Measurements from ENCODE around the gene PRM2.

The PRM2 gene

GRCh38 chr16:11251525-11252481 lies 24.5 kb downstream of the PRM2 start:
- H4K20me1 ChIP-seq (ENCODE audit: low read depth, low read length): no peaks in the 10 kb centered on the region
- no peak overlapping the region for H3K4me3 ChIP-seq (ENCODE audit: insufficient read depth, low read length, poor library complexity, severe bottlenecking)
- H3K27me3 ChIP-seq (ENCODE audit: low read length): no peaks in the 10 kb centered on the region
- H3K9ac ChIP-seq (ENCODE audit: low read length): no peak overlapping the region
- H3K4me2 ChIP-seq (ENCODE audit: low read depth, low read length, poor library complexity, severe bottlenecking): no peak overlapping the region
- no peaks in the 10 kb centered on the region for H3K9me2 ChIP-seq (replicated peaks; ENCODE audit: insufficient read depth, low read length)
- H3F3A ChIP-seq (ENCODE audit: insufficient read depth): peaks cover 13% of the 10 kb centered on the region
- H3K36me3 ChIP-seq (ENCODE audit: low read length): no peaks in the 10 kb centered on the region
- no peak overlapping the region for H2AFZ ChIP-seq (ENCODE audit: low read depth, low read length, severe bottlenecking)
- H3K79me2 ChIP-seq (ENCODE audit: insufficient read depth, low read length): no peaks in the 10 kb centered on the region
- no peak for TF ChIP-seq EZH2phosphoT487 (conservative IDR thresholded peaks at IDR 0.05; ENCODE audit: low read length)
- no peak for TF ChIP-seq CTCF (IDR thresholded peaks at IDR 0.05; ENCODE audit: insufficient read depth, low read length, poor library complexity, severe bottlenecking)
- no peak overlapping the region for H3K27ac ChIP-seq (ENCODE audit: low read depth, low read length)
- H3K9me3 ChIP-seq (ENCODE audit: insufficient read depth, low read length): no peaks in the 10 kb centered on the region

- H3K4me3 ChIP-seq (ENCODE audit: insufficient read depth, low read length, poor library complexity, severe bottlenecking): no peak overlapping the region
- H2AFZ ChIP-seq (ENCODE audit: low read depth, low read length, severe bottlenecking): no peak overlapping the region
- no peaks in the 10 kb centered on the region for H3K9me2 ChIP-seq (replicated peaks; ENCODE audit: insufficient read depth, low read length)
- no peaks in the 10 kb centered on the region for H4K20me1 ChIP-seq (ENCODE audit: low read depth, low read length)
- H3K79me2 ChIP-seq (ENCODE audit: insufficient read depth, low read length): no peaks in the 10 kb centered on the region
- no peak overlapping the region for H3K27ac ChIP-seq (ENCODE audit: low read depth, low read length)
- H3K4me2 ChIP-seq (ENCODE audit: low read depth, low read length, poor library complexity, severe bottlenecking): no peak overlapping the region
- H3K9ac ChIP-seq (ENCODE audit: low read length): no peak overlapping the region
- peaks cover 13% of the 10 kb centered on the region for H3F3A ChIP-seq (ENCODE audit: insufficient read depth)
- no peak for TF ChIP-seq CTCF (IDR thresholded peaks at IDR 0.05; ENCODE audit: insufficient read depth, low read length, poor library complexity, severe bottlenecking)
- TF ChIP-seq EZH2phosphoT487 (conservative IDR thresholded peaks at IDR 0.05; ENCODE audit: low read length): no peak
- no peaks in the 10 kb centered on the region for H3K36me3 ChIP-seq (ENCODE audit: low read length)
- no peaks in the 10 kb centered on the region for H3K27me3 ChIP-seq (ENCODE audit: low read length)
- no peaks in the 10 kb centered on the region for H3K9me3 ChIP-seq (ENCODE audit: insufficient read depth, low read length)
Measured at GRCh38 chr16:11250786-11251524, 25.3 kb downstream of the PRM2 start.

GRCh38 chr16:11250091-11250785 lies 26.0 kb downstream of the PRM2 start:
- no peaks in the 10 kb centered on the region for H3K9me3 ChIP-seq (ENCODE audit: insufficient read depth, low read length)
- no peaks in the 10 kb centered on the region for H3K36me3 ChIP-seq (ENCODE audit: low read length)
- H3K9ac ChIP-seq (ENCODE audit: low read length): no peak overlapping the region
- no peaks in the 10 kb centered on the region for H3K27me3 ChIP-seq (ENCODE audit: low read length)
- no peak overlapping the region for H3K4me3 ChIP-seq (ENCODE audit: insufficient read depth, low read length, poor library complexity, severe bottlenecking)
- TF ChIP-seq CTCF (IDR thresholded peaks at IDR 0.05; ENCODE audit: insufficient read depth, low read length, poor library complexity, severe bottlenecking): no peak
- TF ChIP-seq EZH2phosphoT487 (conservative IDR thresholded peaks at IDR 0.05; ENCODE audit: low read length): no peak
- no peak overlapping the region for H3K4me2 ChIP-seq (ENCODE audit: low read depth, low read length, poor library complexity, severe bottlenecking)
- no peaks in the 10 kb centered on the region for H4K20me1 ChIP-seq (ENCODE audit: low read depth, low read length)
- no peaks in the 10 kb centered on the region for H3K79me2 ChIP-seq (ENCODE audit: insufficient read depth, low read length)
- H3K9me2 ChIP-seq (replicated peaks; ENCODE audit: insufficient read depth, low read length): no peaks in the 10 kb centered on the region
- no peak overlapping the region for H2AFZ ChIP-seq (ENCODE audit: low read depth, low read length, severe bottlenecking)
- H3F3A ChIP-seq (ENCODE audit: insufficient read depth): peaks cover 13% of the 10 kb centered on the region
- no peak overlapping the region for H3K27ac ChIP-seq (ENCODE audit: low read depth, low read length)
